ENCODE results near the gene VANGL1. TPM values are rescaled to one million over a fixed set of nuclear protein-coding genes. Genes with fewer than 3 reads are reported as not detected.

VANGL1 gene
- total and polyA plus RNA-seq, 2 of the 8 experiments (the other 6 are each of a cell fraction or from before 2014, with no cell fraction given): 9.4 to 13.4 TPM

GRCh38 chr1:115647919-115648650, 6.3 kb downstream of the VANGL1 start:
- H2BK12ac ChIP-seq (ENCODE audit: low read depth, low read length): no peak overlapping the region
- H3K27ac ChIP-seq (ENCODE audit: low read depth, low read length): no peak overlapping the region
- H3K23ac ChIP-seq (ENCODE audit: insufficient read length): no peak overlapping the region
- no peak overlapping the region for H2BK20ac ChIP-seq (ENCODE audit: low read length)
- peaks cover 0 to 11% (median 5%) of the 10 kb centered on the region in 4 experiments; a peak in 4 of 8 replicates for H3K36me3 ChIP-seq (ENCODE audit: control insufficient read depth in 2 of 4, insufficient read depth in 4 of 4, low read length in 3 of 4)
- H3K9ac ChIP-seq (replicated peaks in 1 of 4; ENCODE audit: extremely low read depth in 1 of 4, low read depth in 3 of 4, low read length in 3 of 4): no peak overlapping the region
- no peaks in the 10 kb centered on the region for H3K27me3 ChIP-seq (replicated peaks in 1 of 4; ENCODE audit: control insufficient read depth in 3 of 4, extremely low read depth in 1 of 4, insufficient read depth in 3 of 4, low read length in 3 of 4)
- CTCF ChIA-PET (ENCODE audit: partially characterized antibody): interaction anchor here (1.0 kb wide), 2 partner anchors 40 to 53 kb away, joined by 3 read pairs; no protein-coding TSS in a partner anchor
- H3K18ac ChIP-seq (ENCODE audit: extremely low read depth, low read length): no peak overlapping the region
- no peak overlapping the region for H3K14ac ChIP-seq (ENCODE audit: insufficient read length)
- H4K91ac ChIP-seq (replicated peaks; ENCODE audit: insufficient read length, low read length): no peak overlapping the region
- no peak overlapping the region for H3K4ac ChIP-seq (replicated peaks; ENCODE audit: insufficient read length, low read depth, low read length)
- WGBS, 2 experiments (ENCODE audit: extremely low coverage in 1 of 2, insufficient coverage in 1 of 2, insufficient read length in 1 of 2, insufficient replicate concordance in 2 of 2, low coverage in 1 of 2, low lambda C conversion rate in 2 of 2, missing lambda C conversion rate in 1 of 2): 75 to 100% methylated on average over 1 to 3 of the region's 3 CpGs
- no peak for FAIRE-seq
- H3K4me3 ChIP-seq (ENCODE audit: extremely low read depth in 1 of 4, insufficient read depth in 2 of 4, low read depth in 3 of 4, low read length in 4 of 4): 0 out of 8 replicates have a peak overlapping the region, but pooled peaks of 1 of the 4 experiments have one; percentile 17
- no peak overlapping the region for H2AFZ ChIP-seq (ENCODE audit: low read length)
- H3K4me2 ChIP-seq (ENCODE audit: insufficient read depth in 1 of 2, low read depth in 2 of 2, low read length in 2 of 2): peak overlapping the region in 1 of 2 experiments; percentile 40; a peak in 1 of 4 replicates
- peaks cover 10 to 67% of the 10 kb centered on the region in 2 experiments; a peak in 3 of 4 replicates for H3K79me2 ChIP-seq (ENCODE audit: control insufficient read depth in 1 of 2, insufficient read depth in 2 of 2, low read length in 2 of 2)
- H4K8ac ChIP-seq (ENCODE audit: extremely low read depth, insufficient read depth, low read length): no peak overlapping the region
- no peak overlapping the region for H3K56ac ChIP-seq (replicated peaks; ENCODE audit: insufficient read length, low read depth, low read length)
- no peak overlapping the region for H4K5ac ChIP-seq (ENCODE audit: insufficient read length, low read depth, low read length)
- H3K79me1 ChIP-seq (ENCODE audit: low read depth, low read length): 0 out of 2 replicates have a peak, but pooled peaks cover 3% of the 10 kb centered on the region
- no peak overlapping the region for H2AK5ac ChIP-seq (ENCODE audit: low read depth, low read length)
- H2BK5ac ChIP-seq (ENCODE audit: low read depth, low read length): no peak overlapping the region
- no peaks in the 10 kb centered on the region for H3K9me3 ChIP-seq (ENCODE audit: insufficient read depth in 2 of 2, low read depth in 1 of 2, low read length in 1 of 2)
- DNase-seq (ENCODE audit: low read depth in 1 of 2, low spot score in 2 of 2): no peak
- H3K4me1 ChIP-seq (replicated peaks in 1 of 4; ENCODE audit: control insufficient read depth in 3 of 4, insufficient read depth in 4 of 4, low read length in 3 of 4): peaks cover 15 to 35% (median 22%) of the 10 kb centered on the region in 4 experiments
- H2BK120ac ChIP-seq (replicated peaks; ENCODE audit: low read depth, low read length): no peak overlapping the region
- POLR2A ChIA-PET (ENCODE audit: partially characterized antibody): interaction anchor here (1.4 kb wide), 1 partner anchor 22 kb away, joined by 3 read pairs; no protein-coding TSS in a partner anchor
- H4K20me1 ChIP-seq (replicated peaks in 1 of 2; ENCODE audit: control insufficient read depth in 1 of 2, insufficient read depth in 2 of 2, low read length in 2 of 2): peaks cover 0 to 10% of the 10 kb centered on the region in 2 experiments
- no peaks in the 10 kb centered on the region for H3K23me2 ChIP-seq (ENCODE audit: low read depth, low read length)
- no peak overlapping the region for H2BK15ac ChIP-seq (ENCODE audit: low read length)
- TF ChIP-seq CHD2 (IDR thresholded peaks at IDR 0.05; ENCODE audit: low read length): no peak
- TF ChIP-seq KDM5A (IDR thresholded peaks at IDR 0.05; ENCODE audit: low read length): no peak
- no peak for TF ChIP-seq NANOG (IDR thresholded peaks at IDR 0.05; ENCODE audit: insufficient read depth, low read depth, low read length, poor library complexity, severe bottlenecking)
- no peak for TF ChIP-seq EZH2 (IDR thresholded peaks at IDR 0.05; ENCODE audit: low read depth, low read length, severe bottlenecking)
- no peak for TF ChIP-seq SIX5 (IDR thresholded peaks at IDR 0.05; ENCODE audit: low read depth, low read length)
- TF ChIP-seq GTF2F1 (IDR thresholded peaks at IDR 0.05; ENCODE audit: borderline replicate concordance, low read depth, low read length): no peak
- TF ChIP-seq JUND (IDR thresholded peaks at IDR 0.05; ENCODE audit: low read length): no peak
- no peak for TF ChIP-seq SIRT6 (IDR thresholded peaks at IDR 0.05; ENCODE audit: low read length)

Measured in H1 (cell line).